H9 (cell line): ENCODE data around the gene SYCE3. TPM values are rescaled to one million over a fixed set of nuclear protein-coding genes. Genes with fewer than 3 reads are reported as not detected.

ENCODE experiments used
- DNase-seq: peaks from one replicate; pipeline ENCODE4 v3.0.0-alpha.2; 2017
- H2AFZ ChIP-seq: one replicate; pipeline ENCODE4 v1.6.1; 2013; ENCODE audit warnings: mild to moderate bottlenecking, low read length, control low read depth, moderate library complexity
- H2AK5ac ChIP-seq: 2 replicates; pipeline ENCODE4 v1.6.1; 2013; ENCODE audit warnings: low read length, control low read depth, mixed read lengths; ENCODE audit not compliant: insufficient read length
- H2BK120ac ChIP-seq: one replicate; pipeline ENCODE4 v1.6.1; 2013; ENCODE audit warnings: low read depth, mild to moderate bottlenecking, low read length, control low read depth, inconsistent platforms; ENCODE audit not compliant: poor library complexity, severe bottlenecking
- H2BK12ac ChIP-seq: 2 replicates; pipeline ENCODE4 v1.6.1; 2013; ENCODE audit warnings: low read length, control low read depth, mixed read lengths, low read depth; ENCODE audit not compliant: insufficient read length
- H2BK15ac ChIP-seq: 2 replicates; pipeline ENCODE4 v1.6.1; 2013; ENCODE audit warnings: low read depth, low read length, control low read depth
- H2BK20ac ChIP-seq: one replicate; pipeline ENCODE4 v1.6.1; 2013; ENCODE audit warnings: low read depth, mild to moderate bottlenecking, low read length, control low read depth, inconsistent platforms; ENCODE audit not compliant: poor library complexity, severe bottlenecking
- H2BK5ac ChIP-seq: 2 replicates; pipeline ENCODE4 v1.6.1; 2013; ENCODE audit warnings: low read length, control low read depth, mixed read lengths; ENCODE audit not compliant: insufficient read length
- H3K14ac ChIP-seq: 2 replicates; pipeline ENCODE4 v1.6.1; 2013; ENCODE audit warnings: low read length, control low read depth; ENCODE audit not compliant: insufficient read depth
- H3K18ac ChIP-seq: 2 replicates; pipeline ENCODE4 v1.6.1; 2013; ENCODE audit warnings: low read depth, mild to moderate bottlenecking, mixed read lengths, low read length, control low read depth; ENCODE audit not compliant: insufficient read length
- H3K23ac ChIP-seq: 2 replicates; pipeline ENCODE4 v1.6.1; 2013; ENCODE audit warnings: low read length, control low read depth, mixed read lengths, low read depth; ENCODE audit not compliant: insufficient read length
- H3K23me2 ChIP-seq: 2 replicates; pipeline ENCODE4 v1.6.1; 2013; ENCODE audit warnings: low read depth, mild to moderate bottlenecking, mixed read lengths, low read length, control low read depth; ENCODE audit not compliant: insufficient read length, poor library complexity, severe bottlenecking
- H3K27ac ChIP-seq: 2 replicates; pipeline ENCODE4 v1.5.1; 2013; ENCODE audit warnings: low read length, control low read depth, mixed read lengths, low read depth; ENCODE audit not compliant: insufficient read length
- H3K27me3 ChIP-seq: 2 replicates; pipeline ENCODE4 v1.6.1; 2013; ENCODE audit warnings: low read length, control low read depth, inconsistent platforms; ENCODE audit not compliant: insufficient read depth
- H3K4ac ChIP-seq: 2 replicates; pipeline ENCODE4 v1.6.1; 2013; ENCODE audit warnings: low read depth, mild to moderate bottlenecking, control low read depth, inconsistent platforms, low read length, moderate library complexity
- H3K4me1 ChIP-seq: 2 replicates; pipeline ENCODE4 v1.6.1; 2013; ENCODE audit warnings: low read length, control low read depth, inconsistent platforms; ENCODE audit not compliant: insufficient read depth
- H3K4me2 ChIP-seq: 2 replicates; pipeline ENCODE4 v1.6.1; 2013; ENCODE audit warnings: low read length, control low read depth, mixed read lengths; ENCODE audit not compliant: insufficient read length, insufficient read depth
- H3K56ac ChIP-seq: 2 replicates; pipeline ENCODE4 v1.6.1; 2013; ENCODE audit warnings: low read depth, mild to moderate bottlenecking, mixed read lengths, low read length, control low read depth; ENCODE audit not compliant: insufficient read length
- H3K79me1 ChIP-seq: 2 replicates; pipeline ENCODE4 v1.6.1; 2013; ENCODE audit warnings: low read depth, mild to moderate bottlenecking, moderate library complexity, low read length, control low read depth, inconsistent platforms; ENCODE audit not compliant: insufficient read depth, poor library complexity, severe bottlenecking
- H3K79me2 ChIP-seq: 2 replicates; pipeline ENCODE4 v1.6.1; 2013; ENCODE audit warnings: low read length, control low read depth, inconsistent platforms; ENCODE audit not compliant: insufficient read depth
- H3K9ac ChIP-seq: 2 replicates; pipeline ENCODE4 v1.6.1; 2013; ENCODE audit warnings: low read length, control low read depth, mixed read lengths; ENCODE audit not compliant: insufficient read length; ENCODE audit errors: extremely low read depth
- H3K9me3 ChIP-seq: one replicate; pipeline ENCODE4 v1.6.1; 2013; ENCODE audit warnings: low read depth, low read length, inconsistent platforms; ENCODE audit not compliant: control insufficient read depth
- H3T11ph ChIP-seq: one replicate; pipeline ENCODE4 v1.6.1; 2013; ENCODE audit warnings: mild to moderate bottlenecking, low read length, control low read depth, inconsistent platforms
- H4K20me1 ChIP-seq: one replicate; pipeline ENCODE4 v1.6.1; 2013; ENCODE audit not compliant: control insufficient read depth, insufficient read length, insufficient read depth
- H4K5ac ChIP-seq: 2 replicates; pipeline ENCODE4 v1.6.1; 2013; ENCODE audit warnings: low read depth, mild to moderate bottlenecking, mixed read lengths, low read length, control low read depth; ENCODE audit not compliant: insufficient read length
- H4K8ac ChIP-seq: replicated peaks from 2 replicates; pipeline ENCODE4 v1.6.1; 2013; ENCODE audit warnings: low read length, control low read depth, mixed read lengths, low read depth; ENCODE audit not compliant: insufficient read length
- H4K91ac ChIP-seq: 2 replicates; pipeline ENCODE4 v1.6.1; 2013; ENCODE audit warnings: low read depth, mild to moderate bottlenecking, moderate library complexity, mixed read lengths, low read length, control low read depth; ENCODE audit not compliant: insufficient read length
- H3K27ac Mint-ChIP-seq, 3 experiments: 2 replicates in 2 of 3; 3 replicates in 1 of 3; pipeline ENCODE4 v1.8.0; 2020 to 2021; ENCODE audit warnings: mixed read lengths in 3 of 3, mild to moderate bottlenecking in 1 of 3, moderate library complexity in 1 of 3
- H3K27me3 Mint-ChIP-seq: 2 replicates; pipeline ENCODE4 v1.8.0; 2021; ENCODE audit warnings: low read depth, mild to moderate bottlenecking, moderate library complexity, mixed read lengths
- H3K36me3 Mint-ChIP-seq, 3 experiments: 2 replicates in 2 of 3; 3 replicates in 1 of 3; pipeline ENCODE4 v1.8.0; 2020 to 2021; ENCODE audit warnings: low read depth in 3 of 3, mixed read lengths in 3 of 3; ENCODE audit not compliant: insufficient read depth in 1 of 3
- H3K4me1 Mint-ChIP-seq, 2 experiments: 2 replicates each; pipeline ENCODE4 v1.8.0; 2020; ENCODE audit warnings: mixed read lengths in 2 of 2
- H3K4me3 Mint-ChIP-seq, 2 experiments: 2 replicates in 1 of 2; 3 replicates in 1 of 2; pipeline ENCODE4 v1.8.0; 2020 to 2021; ENCODE audit warnings: mild to moderate bottlenecking in 2 of 2, mixed read lengths in 2 of 2, moderate library complexity in 1 of 2
- H3K9me3 Mint-ChIP-seq, 2 experiments: 2 replicates in 1 of 2; 3 replicates in 1 of 2; pipeline ENCODE4 v1.8.0; 2020; ENCODE audit warnings: mild to moderate bottlenecking in 2 of 2, mixed read lengths in 2 of 2, moderate library complexity in 1 of 2
- WGBS: extraction: QIAGEN DNeasy Blood & Tissue Kit; methylation state at CpG from one replicate; pipeline ENCODE4 v1.1.7; 2013; ENCODE audit warnings: missing lambda C conversion rate, low lambda C conversion rate, mixed read lengths; ENCODE audit not compliant: insufficient read length; ENCODE audit errors: extremely low coverage; 5-methylcytosine and 5-hydroxymethylcytosine counted together
- total RNA-seq: library from RNA; stranded (reverse); gene quantifications from 2 replicates; pipeline ENCODE4 v1.2.1, GENCODE V29; 2021
- TF ChIP-seq, protein P1 (sequence below): fragments of 200-600 bp; sonication (generic); conservative IDR thresholded peaks from 3 replicates; pipeline ENCODE4 v1.8.0; 2021; ENCODE audit warnings: antibody characterized with exemption, mild to moderate bottlenecking

The SYCE3 gene
- total RNA-seq, 1 experiment from 2014 or later: 0.85 TPM

DNA sequence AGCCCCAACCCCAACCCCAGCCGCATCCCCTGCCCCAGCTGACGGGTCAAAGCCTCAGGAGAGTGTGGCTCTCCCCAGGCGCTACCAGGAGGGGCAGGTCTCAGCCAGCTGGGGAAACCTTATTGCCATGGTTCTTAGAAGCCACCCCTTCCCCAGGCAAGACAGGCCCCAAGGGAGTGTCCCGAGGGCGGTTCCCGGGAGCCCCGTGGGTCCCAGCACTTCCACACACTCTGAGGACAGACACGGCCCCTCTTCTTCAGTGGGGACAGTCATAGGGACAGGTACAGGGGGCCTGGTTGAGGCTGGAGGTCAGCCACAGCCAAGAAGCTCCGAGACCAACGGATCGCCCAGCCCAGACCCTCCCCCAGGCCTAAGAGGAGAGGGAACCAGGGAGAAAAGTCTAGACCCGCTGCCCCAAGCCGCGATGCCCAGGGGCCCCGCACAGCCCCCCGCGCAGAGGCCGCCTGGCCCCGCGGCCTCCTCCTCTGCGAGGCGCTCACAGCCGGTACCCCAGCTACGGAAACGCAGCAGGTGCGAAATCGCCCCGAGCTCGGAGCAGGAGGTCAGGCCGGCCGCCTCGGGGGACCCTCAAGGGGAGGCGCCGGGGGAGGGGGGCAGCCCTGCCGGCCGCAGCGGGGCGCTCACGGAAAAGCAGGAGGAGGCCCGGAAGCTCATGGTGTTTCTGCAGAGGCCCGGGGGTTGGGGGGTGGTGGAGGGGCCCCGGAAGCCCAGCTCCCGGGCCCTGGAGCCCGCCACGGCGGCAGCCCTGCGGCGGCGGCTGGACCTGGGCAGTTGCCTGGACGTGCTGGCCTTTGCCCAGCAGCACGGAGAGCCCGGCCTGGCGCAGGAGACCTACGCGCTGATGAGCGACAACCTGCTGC, 14.4 kb downstream of the SYCE3 start:
- H3K56ac ChIP-seq: no peak overlapping the region
- no peak overlapping the region for H3K18ac ChIP-seq
- H3K4ac ChIP-seq: no peak overlapping the region
- no peak overlapping the region for H2BK5ac ChIP-seq
- no peak overlapping the region for H2BK20ac ChIP-seq
- no peaks in the 10 kb centered on the region for H3K9me3 ChIP-seq
- H4K5ac ChIP-seq: no peak overlapping the region
- H4K91ac ChIP-seq: no peak overlapping the region
- DNase-seq: no peak
- no peak overlapping the region for H4K8ac ChIP-seq
- H3K4me1 Mint-ChIP-seq: peaks cover 0 to 3% of the 10 kb centered on the region in 2 experiments; a peak in 1 of 4 replicates
- no peak overlapping the region for H3K27ac ChIP-seq
- H3K27ac Mint-ChIP-seq: no peak overlapping the region
- H3K9ac ChIP-seq: no peak overlapping the region
- H3T11ph ChIP-seq: no peak overlapping the region
- no peaks in the 10 kb centered on the region; the same call in 1 of the 2 replicates for H3K27me3 ChIP-seq
- no peaks in the 10 kb centered on the region for H3K23me2 ChIP-seq
- H3K4me2 ChIP-seq: no peak overlapping the region
- no peaks in the 10 kb centered on the region for H4K20me1 ChIP-seq
- no peaks in the 10 kb centered on the region for H3K79me2 ChIP-seq
- no peaks in the 10 kb centered on the region for H3K79me1 ChIP-seq
- H3K27me3 Mint-ChIP-seq: peaks cover 38% of the 10 kb centered on the region
- no peak overlapping the region for H2BK12ac ChIP-seq
- H3K9me3 Mint-ChIP-seq: no peaks in the 10 kb centered on the region
- H3K4me1 ChIP-seq: no peaks in the 10 kb centered on the region
- H3K4me3 Mint-ChIP-seq: no peak overlapping the region
- H2AK5ac ChIP-seq: no peak overlapping the region
- H3K14ac ChIP-seq: no peak overlapping the region
- H3K23ac ChIP-seq: no peak overlapping the region
- TF ChIP-seq, protein P1, sequence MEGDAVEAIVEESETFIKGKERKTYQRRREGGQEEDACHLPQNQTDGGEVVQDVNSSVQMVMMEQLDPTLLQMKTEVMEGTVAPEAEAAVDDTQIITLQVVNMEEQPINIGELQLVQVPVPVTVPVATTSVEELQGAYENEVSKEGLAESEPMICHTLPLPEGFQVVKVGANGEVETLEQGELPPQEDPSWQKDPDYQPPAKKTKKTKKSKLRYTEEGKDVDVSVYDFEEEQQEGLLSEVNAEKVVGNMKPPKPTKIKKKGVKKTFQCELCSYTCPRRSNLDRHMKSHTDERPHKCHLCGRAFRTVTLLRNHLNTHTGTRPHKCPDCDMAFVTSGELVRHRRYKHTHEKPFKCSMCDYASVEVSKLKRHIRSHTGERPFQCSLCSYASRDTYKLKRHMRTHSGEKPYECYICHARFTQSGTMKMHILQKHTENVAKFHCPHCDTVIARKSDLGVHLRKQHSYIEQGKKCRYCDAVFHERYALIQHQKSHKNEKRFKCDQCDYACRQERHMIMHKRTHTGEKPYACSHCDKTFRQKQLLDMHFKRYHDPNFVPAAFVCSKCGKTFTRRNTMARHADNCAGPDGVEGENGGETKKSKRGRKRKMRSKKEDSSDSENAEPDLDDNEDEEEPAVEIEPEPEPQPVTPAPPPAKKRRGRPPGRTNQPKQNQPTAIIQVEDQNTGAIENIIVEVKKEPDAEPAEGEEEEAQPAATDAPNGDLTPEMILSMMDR: no peak
- H3K36me3 Mint-ChIP-seq: no peaks in the 10 kb centered on the region
- H2BK15ac ChIP-seq: no peak overlapping the region
- no peak overlapping the region for H2BK120ac ChIP-seq
- no peak overlapping the region for H2AFZ ChIP-seq
- no CpG with 5 or more reads among the region's 56 CpGs for WGBS
